ENCODE results near the gene GET4. TPM values are rescaled to one million over a fixed set of nuclear protein-coding genes. Genes with fewer than 3 reads are reported as not detected.
A peak's percentile ranks its signal among the peaks of the same experiment; 100 is the strongest.
"Not testable (repeated sequence)": the region's sequence is repeated elsewhere in the genome, so short reads cannot be mapped to it uniquely, and the experiment has no call there.

GET4 gene
- total RNA-seq, 1 donor from 2014 or later: 44.5 TPM

DNA sequence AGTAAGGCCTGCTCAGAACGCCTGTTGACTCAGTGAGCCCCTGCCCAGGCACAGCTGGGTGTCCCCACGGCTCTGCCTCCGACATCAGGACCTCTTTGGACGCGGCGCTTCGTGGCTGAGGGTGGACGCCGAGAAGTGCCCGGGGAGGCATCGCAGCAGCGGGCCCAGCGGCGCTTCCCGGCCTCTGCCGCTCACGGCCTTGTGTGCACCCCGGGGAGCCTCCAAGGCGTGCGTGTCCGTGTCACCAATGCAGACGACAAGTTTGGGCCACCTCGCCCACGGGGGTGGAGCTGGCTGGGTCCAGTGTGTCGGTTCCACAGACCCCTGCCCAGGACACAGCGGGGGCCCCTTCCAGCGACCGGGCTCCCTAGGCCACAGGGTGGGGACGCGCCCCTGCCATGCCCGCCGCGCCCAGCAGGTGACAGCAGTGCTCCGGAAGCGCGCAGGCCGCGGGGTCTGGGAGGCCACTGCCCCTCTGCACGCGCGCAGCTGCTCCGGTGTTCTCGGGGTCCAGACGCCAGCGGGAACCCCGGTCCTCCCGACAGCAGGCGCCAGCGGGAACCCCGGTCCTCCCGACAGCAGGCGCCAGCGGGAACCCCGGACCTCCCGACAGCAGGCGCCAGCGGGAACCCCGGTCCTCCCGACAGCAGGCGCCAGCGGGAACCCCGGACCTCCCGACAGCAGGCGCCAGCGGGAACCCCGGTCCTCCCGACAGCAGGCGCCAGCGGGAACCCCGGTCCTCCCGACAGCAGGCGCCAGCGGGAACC, 32.4 kb downstream of the GET4 start:
- H3K27me3 ChIP-seq (ENCODE audit: control insufficient read depth, insufficient read depth, low read length); H3K36me3 ChIP-seq (ENCODE audit: control insufficient read depth, insufficient read depth, low read length); DNase-seq (ENCODE audit: low read depth); FAIRE-seq: not testable (repeated sequence)
- peak overlapping the region; percentile 17 for H3K4me3 ChIP-seq (ENCODE audit: low read depth, low read length)
- TF ChIP-seq, protein P1, sequence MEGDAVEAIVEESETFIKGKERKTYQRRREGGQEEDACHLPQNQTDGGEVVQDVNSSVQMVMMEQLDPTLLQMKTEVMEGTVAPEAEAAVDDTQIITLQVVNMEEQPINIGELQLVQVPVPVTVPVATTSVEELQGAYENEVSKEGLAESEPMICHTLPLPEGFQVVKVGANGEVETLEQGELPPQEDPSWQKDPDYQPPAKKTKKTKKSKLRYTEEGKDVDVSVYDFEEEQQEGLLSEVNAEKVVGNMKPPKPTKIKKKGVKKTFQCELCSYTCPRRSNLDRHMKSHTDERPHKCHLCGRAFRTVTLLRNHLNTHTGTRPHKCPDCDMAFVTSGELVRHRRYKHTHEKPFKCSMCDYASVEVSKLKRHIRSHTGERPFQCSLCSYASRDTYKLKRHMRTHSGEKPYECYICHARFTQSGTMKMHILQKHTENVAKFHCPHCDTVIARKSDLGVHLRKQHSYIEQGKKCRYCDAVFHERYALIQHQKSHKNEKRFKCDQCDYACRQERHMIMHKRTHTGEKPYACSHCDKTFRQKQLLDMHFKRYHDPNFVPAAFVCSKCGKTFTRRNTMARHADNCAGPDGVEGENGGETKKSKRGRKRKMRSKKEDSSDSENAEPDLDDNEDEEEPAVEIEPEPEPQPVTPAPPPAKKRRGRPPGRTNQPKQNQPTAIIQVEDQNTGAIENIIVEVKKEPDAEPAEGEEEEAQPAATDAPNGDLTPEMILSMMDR (IDR thresholded peaks at IDR 0.05; ENCODE audit: insufficient read depth, low read length, severe bottlenecking): peak; percentile 86

DNA sequence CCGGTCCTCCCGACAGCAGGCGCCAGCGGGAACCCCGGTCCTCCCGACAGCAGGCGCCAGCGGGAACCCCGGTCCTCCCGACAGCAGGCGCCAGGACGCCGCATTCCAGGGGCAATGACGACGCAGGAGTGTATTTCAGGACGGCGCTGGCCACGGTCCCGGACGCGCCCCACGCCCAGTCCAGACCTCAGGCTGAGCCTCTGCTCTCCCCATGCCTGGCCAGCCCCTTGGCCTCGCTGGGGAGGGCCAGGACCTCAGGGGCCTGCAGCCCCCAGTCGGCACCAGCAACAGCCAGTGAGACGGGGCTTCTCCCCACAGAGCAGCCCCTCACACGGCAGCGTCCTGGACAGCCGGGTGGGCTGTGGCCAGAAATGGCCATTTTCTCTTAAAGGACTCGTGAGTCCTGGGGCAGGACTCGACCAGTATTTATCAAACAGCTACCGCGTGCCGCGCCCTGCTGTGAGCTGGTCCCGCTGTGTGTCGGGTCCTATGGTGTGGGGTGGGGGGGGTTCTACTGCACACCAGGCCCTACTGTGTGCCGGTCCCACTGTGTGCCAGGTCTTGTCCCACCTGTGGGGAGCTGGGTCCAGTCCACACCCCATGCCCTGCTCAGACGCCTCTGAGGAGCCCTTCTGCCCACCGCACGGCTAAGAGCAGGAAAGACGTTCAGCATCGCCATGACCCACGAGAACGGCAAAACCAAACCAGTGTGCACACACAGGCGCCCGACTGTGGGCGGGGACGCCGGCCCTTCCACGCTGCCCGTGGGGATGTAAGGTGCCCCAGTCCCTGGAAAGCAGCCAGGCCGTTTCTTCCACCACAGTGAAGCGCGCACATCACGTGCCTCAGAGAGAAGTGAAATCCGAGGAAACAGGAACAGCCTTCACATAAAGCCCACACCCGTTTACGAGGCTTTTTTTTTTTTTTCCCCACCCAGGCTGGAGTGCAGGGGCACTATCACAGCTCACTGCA, 33.3 kb downstream of the GET4 start:
- Histone ChIP-seq H3K4me3 (ENCODE audit: low read depth, low read length) (no peak overlapping the region), H3K27me3 (ENCODE audit: control insufficient read depth, insufficient read depth, low read length) (no peaks in the 10 kb centered on the region), H3K36me3 (ENCODE audit: control insufficient read depth, insufficient read depth, low read length) (no peaks in the 10 kb centered on the region)
- TF ChIP-seq, protein P1 (IDR thresholded peaks at IDR 0.05; ENCODE audit: insufficient read depth, low read length, severe bottlenecking): no peak
- DNase-seq (ENCODE audit: low read depth) (no peak), FAIRE-seq (no peak)

DNA sequence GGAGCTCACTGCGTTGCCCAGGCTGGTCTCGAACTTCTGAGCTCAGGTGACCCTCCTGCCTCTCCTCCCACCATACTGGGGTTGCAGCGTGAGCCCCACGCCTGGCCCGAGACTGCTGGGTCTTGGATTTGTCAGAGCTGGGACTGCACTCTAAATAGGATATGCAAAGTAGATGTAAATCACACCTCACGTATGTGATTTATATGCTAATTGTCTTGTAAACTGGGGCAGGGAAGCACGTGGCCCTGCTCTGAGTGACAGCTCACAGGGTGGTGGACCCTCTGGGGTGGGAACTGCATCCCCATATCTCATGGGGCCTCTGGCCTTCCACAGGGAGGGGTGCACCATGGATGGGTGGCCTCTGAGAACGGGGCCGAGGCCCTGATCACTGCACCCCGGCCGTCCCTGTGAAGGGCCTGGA, 34.1 kb downstream of the GET4 start:
- no peak for FAIRE-seq

DNA sequence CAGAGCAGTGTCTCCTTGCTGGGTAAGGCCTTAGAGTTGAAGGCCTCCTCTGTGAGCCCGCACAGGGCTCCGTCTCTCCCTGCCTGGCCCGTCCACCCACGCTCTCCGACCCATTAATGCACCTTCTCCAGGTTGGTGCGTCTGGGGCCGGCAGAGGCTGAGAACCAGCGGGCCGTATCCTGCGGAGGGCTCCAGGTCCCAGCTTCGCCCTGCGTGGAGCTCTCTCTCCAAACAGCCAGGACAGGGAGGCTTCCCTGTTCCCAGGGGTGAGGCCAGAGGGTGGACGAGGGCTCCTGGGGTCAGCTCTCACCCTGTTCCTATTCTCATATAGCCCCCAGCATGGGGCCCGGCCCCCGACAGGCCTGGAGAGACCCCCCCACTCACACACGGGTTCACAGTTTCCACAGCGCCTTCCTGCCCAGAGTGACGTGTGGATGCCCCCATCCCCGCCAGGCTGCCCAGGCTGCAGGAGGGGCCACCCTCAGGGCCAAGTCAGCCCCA, 34.6 kb downstream of the GET4 start:
- TF ChIP-seq, protein P1 (IDR thresholded peaks at IDR 0.05; ENCODE audit: insufficient read depth, low read length, severe bottlenecking): no peak
- Histone ChIP-seq H3K27me3 (ENCODE audit: control insufficient read depth, insufficient read depth, low read length) (no peaks in the 10 kb centered on the region), H3K4me3 (ENCODE audit: low read depth, low read length) (no peak overlapping the region), H3K36me3 (ENCODE audit: control insufficient read depth, insufficient read depth, low read length) (no peaks in the 10 kb centered on the region)
- FAIRE-seq: no peak
- DNase-seq (ENCODE audit: low read depth): no peak

More for the DNA sequence above, 34.1 kb downstream of the GET4 start:
- H3K27me3 ChIP-seq (ENCODE audit: control insufficient read depth, insufficient read depth, low read length): no peaks in the 10 kb centered on the region
- TF ChIP-seq, protein P1 (IDR thresholded peaks at IDR 0.05; ENCODE audit: insufficient read depth, low read length, severe bottlenecking): no peak
- H3K4me3 ChIP-seq (ENCODE audit: low read depth, low read length): no peak overlapping the region
- DNase-seq (ENCODE audit: low read depth): no peak
- no peaks in the 10 kb centered on the region for H3K36me3 ChIP-seq (ENCODE audit: control insufficient read depth, insufficient read depth, low read length)

DNA sequence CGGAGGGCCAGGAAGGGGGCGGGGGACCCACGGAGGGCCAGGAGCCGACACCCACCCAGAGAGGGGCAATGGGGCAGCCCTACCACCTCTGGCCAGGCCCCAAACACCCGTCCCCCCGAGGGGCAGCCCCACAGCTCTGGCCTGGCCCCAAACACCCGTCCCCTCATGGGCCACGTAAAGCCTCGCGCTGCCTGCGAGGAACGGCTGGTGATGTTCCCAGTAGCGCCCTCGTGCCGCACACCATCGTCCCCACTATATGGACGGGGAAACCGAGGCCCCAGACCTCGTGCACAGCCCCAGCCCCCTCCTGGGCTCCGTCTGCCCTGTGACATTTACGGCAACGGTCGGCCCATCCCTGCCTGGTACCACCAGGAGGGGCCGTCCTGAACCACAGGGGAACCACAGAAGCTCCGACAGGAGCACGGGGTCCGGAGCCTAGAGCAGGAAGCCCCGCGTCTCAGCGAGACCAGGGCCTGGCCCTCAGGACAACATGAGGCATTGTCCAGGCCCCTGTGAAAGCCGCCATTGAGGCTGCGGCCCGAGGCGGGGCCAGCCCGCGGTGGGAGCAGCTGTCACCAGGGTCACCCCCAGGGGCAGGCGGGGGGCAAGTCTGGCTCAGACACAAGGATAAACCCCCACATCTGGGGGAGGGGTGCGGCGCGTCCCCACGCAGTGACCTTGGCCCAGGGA, 35.6 kb downstream of the GET4 start:
- TF ChIP-seq, protein P1 (IDR thresholded peaks at IDR 0.05; ENCODE audit: insufficient read depth, low read length, severe bottlenecking): no peak
- no peak for FAIRE-seq
- no peaks in the 10 kb centered on the region for H3K27me3 ChIP-seq (ENCODE audit: control insufficient read depth, insufficient read depth, low read length)
- H3K4me3 ChIP-seq (ENCODE audit: low read depth, low read length): no peak overlapping the region
- H3K36me3 ChIP-seq (ENCODE audit: control insufficient read depth, insufficient read depth, low read length): no peaks in the 10 kb centered on the region
- DNase-seq (ENCODE audit: low read depth): no peak
